Left ventricle myocardium inferior (tissue), 1 donor: Measurements from ENCODE around the gene GRPEL1. TPM values are rescaled to one million over a fixed set of nuclear protein-coding genes. Genes with fewer than 3 reads are reported as not detected.

Source experiments
- DNase-seq: peaks from one replicate; pipeline ENCODE4 v3.0.0-alpha.2; 2020
- H3K27ac ChIP-seq: fragments of 200-600 bp; replicated peaks from 2 replicates; pipeline ENCODE4 v1.8.0; 2021
- H3K27me3 ChIP-seq: fragments of 200-600 bp; 2 replicates; pipeline ENCODE4 v1.8.0; 2021; ENCODE audit warnings: low read depth
- H3K36me3 ChIP-seq: fragments of 200-600 bp; 2 replicates; pipeline ENCODE4 v1.8.0; 2021
- H3K4me1 ChIP-seq: fragments of 200-600 bp; 2 replicates; pipeline ENCODE4 v1.8.0; 2021
- H3K4me3 ChIP-seq: fragments of 200-600 bp; 2 replicates; pipeline ENCODE4 v1.8.0; 2021; ENCODE audit warnings: mild to moderate bottlenecking, moderate library complexity
- H3K9me3 ChIP-seq: fragments of 200-600 bp; replicated peaks from 2 replicates; pipeline ENCODE4 v1.8.0; 2021
- intact Hi-C: fragments of 100-400 bp; cut with micrococcal nuclease; formaldehyde crosslinking; loops from one replicate; pipeline ENCODE4 v1.11.0; 2022
- total RNA-seq: library from RNA; stranded (reverse); fragmentation: NEBNext Ultra II Directional; extraction: Animal tissue kit (Norgen Biotek cat#: 25700); gene quantifications from one replicate; pipeline ENCODE4 v1.2.1, GENCODE V29; 2021
- TF ChIP-seq, protein P1 (sequence below): fragments of 200-600 bp; IDR thresholded peaks from 2 replicates; pipeline ENCODE4 v1.8.0; 2021; ENCODE audit warnings: antibody characterized with exemption, mild to moderate bottlenecking, borderline replicate concordance
- donor health status: DM: no; HTN: yes; CAD: no; lungs with severe emphysema.

The GRPEL1 gene
- total RNA-seq, 1 donor from 2014 or later = 58.2 TPM

DNA sequence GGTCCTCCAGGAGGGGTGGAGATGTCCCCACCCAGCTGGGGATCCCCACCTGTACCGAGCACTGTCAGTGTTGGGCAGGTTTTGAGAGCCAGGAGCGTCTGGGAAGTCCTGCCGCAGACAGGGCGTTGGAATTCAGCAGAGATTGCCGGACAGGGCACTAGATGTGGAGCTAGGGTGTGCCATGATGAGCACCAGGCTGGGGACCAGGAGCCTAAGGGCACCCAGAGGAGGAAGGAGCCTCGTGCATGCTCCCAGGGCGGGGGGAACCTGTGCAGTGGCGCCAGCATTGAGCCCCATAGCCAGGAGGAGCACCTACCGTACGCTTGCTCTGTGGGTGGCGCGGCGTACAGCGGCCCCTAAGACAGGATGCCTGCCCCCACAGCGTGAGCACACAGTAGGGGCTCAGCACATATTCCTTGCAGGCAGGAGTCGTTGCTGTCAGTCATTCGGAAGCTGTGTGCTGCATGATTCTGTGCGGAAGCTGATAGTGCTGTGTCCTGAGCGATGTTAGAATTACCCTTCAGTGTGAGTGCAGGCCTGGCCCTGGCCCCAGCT, 43.5 kb downstream of the GRPEL1 start:
- intact Hi-C loops = no loop called here
- DNase-seq = no peak
- peaks cover 59% of the 10 kb centered on the region for H3K36me3 ChIP-seq

DNA sequence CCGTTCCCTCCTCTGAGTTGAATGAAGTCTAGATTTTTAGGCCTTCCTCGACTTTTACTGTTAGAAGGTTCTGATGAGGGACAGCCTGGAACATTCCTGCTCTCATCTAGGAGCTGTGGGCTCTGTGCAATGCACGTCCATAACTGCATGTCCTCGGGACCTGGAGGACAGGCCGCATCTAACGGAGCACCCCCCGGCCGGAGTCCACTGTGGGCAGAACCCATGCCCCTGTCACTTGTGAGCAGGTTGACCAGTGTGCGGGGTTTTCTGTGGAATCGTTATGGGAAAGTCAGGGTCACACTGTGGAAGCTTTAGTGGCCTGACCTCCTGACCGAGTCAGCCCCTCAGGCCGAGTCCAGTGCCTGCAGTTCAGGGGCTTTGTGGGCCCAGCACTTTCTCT, 44.0 kb downstream of the GRPEL1 start:
- DNase-seq = no peak
- Histone ChIP-seq H3K4me1 (no peaks in the 10 kb centered on the region), H3K36me3 (peaks cover 54% of the 10 kb centered on the region), H3K27me3 (no peaks in the 10 kb centered on the region), H3K27ac (no peak overlapping the region), H3K9me3 (no peaks in the 10 kb centered on the region), H3K4me3 (no peak overlapping the region)
- intact Hi-C loops = no loop called here
- TF ChIP-seq, protein P1, sequence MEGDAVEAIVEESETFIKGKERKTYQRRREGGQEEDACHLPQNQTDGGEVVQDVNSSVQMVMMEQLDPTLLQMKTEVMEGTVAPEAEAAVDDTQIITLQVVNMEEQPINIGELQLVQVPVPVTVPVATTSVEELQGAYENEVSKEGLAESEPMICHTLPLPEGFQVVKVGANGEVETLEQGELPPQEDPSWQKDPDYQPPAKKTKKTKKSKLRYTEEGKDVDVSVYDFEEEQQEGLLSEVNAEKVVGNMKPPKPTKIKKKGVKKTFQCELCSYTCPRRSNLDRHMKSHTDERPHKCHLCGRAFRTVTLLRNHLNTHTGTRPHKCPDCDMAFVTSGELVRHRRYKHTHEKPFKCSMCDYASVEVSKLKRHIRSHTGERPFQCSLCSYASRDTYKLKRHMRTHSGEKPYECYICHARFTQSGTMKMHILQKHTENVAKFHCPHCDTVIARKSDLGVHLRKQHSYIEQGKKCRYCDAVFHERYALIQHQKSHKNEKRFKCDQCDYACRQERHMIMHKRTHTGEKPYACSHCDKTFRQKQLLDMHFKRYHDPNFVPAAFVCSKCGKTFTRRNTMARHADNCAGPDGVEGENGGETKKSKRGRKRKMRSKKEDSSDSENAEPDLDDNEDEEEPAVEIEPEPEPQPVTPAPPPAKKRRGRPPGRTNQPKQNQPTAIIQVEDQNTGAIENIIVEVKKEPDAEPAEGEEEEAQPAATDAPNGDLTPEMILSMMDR = no peak

More for the DNA sequence above, 43.5 kb downstream of the GRPEL1 start:
- Histone ChIP-seq H3K4me3 (no peak overlapping the region), H3K4me1 (no peaks in the 10 kb centered on the region), H3K9me3 (no peaks in the 10 kb centered on the region), H3K27ac (no peak overlapping the region), H3K27me3 (no peaks in the 10 kb centered on the region)
- TF ChIP-seq, protein P1 = no peak

DNA sequence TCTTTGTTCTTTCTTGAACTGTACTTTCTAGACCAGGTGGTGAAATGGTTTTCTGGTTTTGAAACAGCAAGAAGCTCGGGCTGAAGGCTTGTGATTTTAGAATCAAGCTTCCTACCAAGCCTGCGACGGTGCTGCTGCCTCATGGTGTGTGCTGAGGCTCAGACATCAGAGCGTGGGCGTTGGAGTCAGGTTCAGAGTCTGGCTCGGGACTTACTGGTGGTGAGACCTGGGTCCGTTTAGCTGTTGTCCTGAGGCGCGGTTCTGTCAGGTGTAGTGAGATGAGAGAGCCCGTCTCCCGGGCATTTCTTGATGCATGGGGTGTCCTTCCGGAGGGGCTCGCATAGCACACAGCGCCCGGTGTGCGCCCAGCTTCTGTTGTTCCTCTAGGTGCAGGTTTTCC, 44.4 kb downstream of the GRPEL1 start:
- Histone ChIP-seq H3K4me3 (no peak overlapping the region), H3K27me3 (no peaks in the 10 kb centered on the region), H3K36me3 (peaks cover 51% of the 10 kb centered on the region), H3K27ac (no peak overlapping the region), H3K4me1 (no peaks in the 10 kb centered on the region), H3K9me3 (no peaks in the 10 kb centered on the region)
- no peak for DNase-seq
- TF ChIP-seq, protein P1 = no peak
- intact Hi-C loops = no loop called here

DNA sequence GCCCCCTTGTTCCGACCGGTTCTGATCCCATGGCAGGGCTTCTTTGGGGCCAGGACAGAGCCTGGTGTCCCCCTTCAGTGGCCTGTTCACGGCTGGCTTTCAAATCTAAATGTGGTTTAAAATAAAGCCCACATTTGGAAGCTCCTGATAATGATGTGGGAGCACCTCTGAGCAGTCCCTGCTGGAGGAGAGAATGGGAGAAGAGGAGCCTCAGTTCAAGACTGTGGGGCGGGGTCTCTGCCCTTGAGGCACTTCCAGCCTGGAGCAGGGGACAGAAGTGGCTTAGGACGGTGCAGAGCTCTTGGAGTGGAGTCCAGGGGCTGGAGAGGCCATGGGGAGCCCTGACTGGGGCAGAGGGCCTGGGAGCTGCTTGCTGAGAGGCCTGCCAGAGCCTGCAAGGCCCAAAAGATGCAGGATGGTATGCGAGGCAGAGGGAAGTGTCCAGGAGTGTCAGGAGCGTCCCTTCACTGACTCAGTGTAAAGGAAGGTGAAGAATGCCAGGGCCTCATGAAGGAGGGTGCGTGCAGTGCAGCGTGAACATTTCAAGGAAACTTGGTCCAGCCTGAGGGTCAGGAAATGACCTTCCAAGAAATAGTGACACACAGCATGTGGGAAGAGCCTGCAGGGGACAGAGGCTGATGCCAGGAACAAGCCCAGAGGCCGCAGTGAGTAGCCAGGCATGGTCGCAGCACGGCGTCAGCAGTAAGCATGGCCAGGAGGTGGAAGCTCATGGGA, 45.8 kb downstream of the GRPEL1 start:
- intact Hi-C loops = no loop called here
- peaks cover 63% of the 10 kb centered on the region for H3K36me3 ChIP-seq
- no peak for DNase-seq
- H3K9me3 ChIP-seq = no peaks in the 10 kb centered on the region
- no peaks in the 10 kb centered on the region for H3K4me1 ChIP-seq
- H3K27me3 ChIP-seq = no peaks in the 10 kb centered on the region
- H3K4me3 ChIP-seq = no peak overlapping the region
- TF ChIP-seq, protein P1 = no peak
- no peak overlapping the region for H3K27ac ChIP-seq

DNA sequence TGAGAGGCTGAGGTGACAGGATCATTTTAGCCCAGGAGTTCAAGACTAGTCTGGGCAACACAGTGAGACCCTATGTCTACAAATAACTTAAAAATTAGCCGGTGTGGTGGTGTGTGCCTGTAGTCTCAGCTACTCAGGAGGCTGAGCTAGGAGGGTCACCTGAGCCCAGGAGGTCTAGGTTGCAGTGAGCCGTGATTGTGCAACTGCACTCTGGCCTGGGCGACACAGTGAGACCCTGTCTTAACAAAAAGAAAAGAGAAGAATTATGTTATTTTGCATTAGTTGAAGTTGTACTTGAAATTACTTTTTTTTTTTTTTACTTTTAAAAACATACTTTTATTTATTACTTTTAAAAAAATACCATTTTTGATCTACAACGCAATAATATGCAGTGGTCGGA, 46.5 kb downstream of the GRPEL1 start:
- TF ChIP-seq, protein P1 = no peak
- Histone ChIP-seq H3K4me1 (no peaks in the 10 kb centered on the region), H3K27ac (no peak overlapping the region), H3K4me3 (no peak overlapping the region), H3K9me3 (no peaks in the 10 kb centered on the region), H3K27me3 (no peaks in the 10 kb centered on the region), H3K36me3 (peaks cover 59% of the 10 kb centered on the region)
- intact Hi-C loops = no loop called here
- DNase-seq = no peak
